A549 (cell line): ENCODE data around the gene C20orf204. TPM values are rescaled to one million over a fixed set of nuclear protein-coding genes. Genes with fewer than 3 reads are reported as not detected.

Experiments
- ATAC-seq, 2 experiments: fragments of 200-7000 bp in 1 of 2; fragments of >200 bp in 1 of 2; cut with Nextera tagmentation in 1 of 2; cut with Tn5 transposase in 1 of 2; 3 replicates each; pipeline versions ENCODE4 v1.8.0 to v1.9.1; 2018 to 2020; ENCODE audit warnings: mild to moderate bottlenecking in 1 of 2, moderate library complexity in 1 of 2
- CTCF ChIA-PET: fragments of 300-600 bp; sonication (Branson Sonifier 250); formaldehyde crosslinking; extraction: SDS; loops from one replicate; lab custom pipeline; 2021; ENCODE audit warnings: antibody characterized with exemption, inconsistent platforms; lab: Yijun Ruan, JAX
- POLR2A ChIA-PET: fragments of 350-600 bp; formaldehyde crosslinking; extraction: SDS; loops from one replicate; lab custom pipeline; 2021; ENCODE audit warnings: antibody characterized with exemption, inconsistent platforms; lab: Yijun Ruan, JAX
- DNase-seq, 2 experiments: peaks; one replicate each; pipeline versions ENCODE4 v3.0.0 to v3.0.0-alpha.2; 2011 to 2016; ENCODE audit warnings: low read depth in 1 of 2, low spot score in 1 of 2
- FAIRE-seq: peaks from 2 replicates; lab custom pipeline; 2011; peaks lifted over from hg19 to GRCh38; lab: Jason Lieb, UNC
- H3K27ac ChIP-seq, 2 experiments: fragments of >200 bp; sonication (Bioruptor Twin); formaldehyde crosslinking; 3 replicates each; pipeline ENCODE4 v1.5.1; 2016 to 2017
- H3K4me1 ChIP-seq: fragments of >200 bp; sonication (Bioruptor Twin); formaldehyde crosslinking; 3 replicates; pipeline ENCODE4 v1.6.1; 2016
- H3K4me2 ChIP-seq: fragments of >200 bp; sonication (Bioruptor Twin); formaldehyde crosslinking; 3 replicates; pipeline ENCODE4 v1.6.1; 2016
- H3K4me3 ChIP-seq: fragments of >200 bp; sonication (Bioruptor Twin); formaldehyde crosslinking; 3 replicates; pipeline ENCODE4 v1.5.1; 2016
- H3K9me3 ChIP-seq: fragments of >200 bp; sonication (Bioruptor Twin); formaldehyde crosslinking; 3 replicates; pipeline ENCODE4 v1.6.1; 2016
- BHLHE40 ChIP-seq: IDR thresholded peaks from 2 replicates; pipeline ENCODE4 v1.6.1; 2012; ENCODE audit warnings: low read depth, low read length, inconsistent platforms
- CEBPB ChIP-seq, 2 experiments: fragments of >200 bp in 1 of 2; sonication (Bioruptor Twin) in 1 of 2; formaldehyde crosslinking in 1 of 2; IDR thresholded peaks; 2 replicates each; pipeline ENCODE4 v1.6.1; 2012 to 2016
- CHD2 ChIP-seq: fragments of 150-350 bp; IDR thresholded peaks from 2 replicates; pipeline ENCODE4 v1.6.1; 2014; ENCODE audit warnings: low read length; ENCODE audit not compliant: partially characterized antibody
- EHF ChIP-seq: fragments of 250-450 bp; sonication (Bioruptor Pico); IDR thresholded peaks from 2 replicates; pipeline ENCODE4 v1.5.0; 2020; ENCODE audit warnings: mild to moderate bottlenecking
- ELK1 ChIP-seq: fragments of 150-350 bp; IDR thresholded peaks from 2 replicates; pipeline ENCODE4 v1.6.1; 2014; ENCODE audit warnings: low read depth, mild to moderate bottlenecking, low read length
- FOSB ChIP-seq: fragments of 250-450 bp; sonication (Bioruptor Pico); IDR thresholded peaks from 2 replicates; pipeline ENCODE4 v1.5.0; 2020; ENCODE audit warnings: mild to moderate bottlenecking, moderate library complexity
- FOSL2 ChIP-seq, 2 experiments: fragments of 450-650 bp in 1 of 2; fragments of >200 bp in 1 of 2; sonication (Bioruptor Twin) in 1 of 2; formaldehyde crosslinking; IDR thresholded peaks; 2 replicates each; pipeline versions ENCODE4 v1.5.0 to v1.6.1; 2016 to 2020; ENCODE audit warnings: mild to moderate bottlenecking in 1 of 2, moderate library complexity in 1 of 2
- GATA3 ChIP-seq: IDR thresholded peaks from 2 replicates; pipeline ENCODE4 v1.6.1; 2012; ENCODE audit warnings: borderline replicate concordance
- HDAC2 ChIP-seq: fragments of 200-600 bp; sonication (generic); IDR thresholded peaks from 2 replicates; pipeline ENCODE4 v1.6.1; 2016
- HEYL ChIP-seq: fragments of 250-450 bp; sonication (Bioruptor Pico); IDR thresholded peaks from 2 replicates; pipeline ENCODE4 v1.8.0; 2021; ENCODE audit warnings: mild to moderate bottlenecking, moderate library complexity
- HMGXB4 ChIP-seq: fragments of 250-450 bp; sonication (Bioruptor Pico); IDR thresholded peaks from 2 replicates; pipeline ENCODE4 v1.5.0; 2021; ENCODE audit warnings: mild to moderate bottlenecking, moderate library complexity, borderline replicate concordance
- HOXB13 ChIP-seq: fragments of 250-450 bp; sonication (Bioruptor Pico); IDR thresholded peaks from 2 replicates; pipeline ENCODE4 v1.5.0; 2020; ENCODE audit warnings: low read depth, mild to moderate bottlenecking, moderate library complexity
- MAFK ChIP-seq: fragments of 450-650 bp; IDR thresholded peaks from 2 replicates; pipeline ENCODE4 v1.6.1; 2014; ENCODE audit not compliant: partially characterized antibody
- POLR2A ChIP-seq: IDR thresholded peaks from 2 replicates; pipeline ENCODE4 v1.6.1; 2012; ENCODE audit warnings: mild to moderate bottlenecking, low read length
- POLR2AphosphoS2 ChIP-seq: conservative IDR thresholded peaks from 2 replicates; pipeline ENCODE4 v1.6.1; 2012; ENCODE audit warnings: low read length, improper control_type of control experiment, inconsistent platforms
- RCOR1 ChIP-seq: fragments of 150-350 bp; IDR thresholded peaks from 2 replicates; pipeline ENCODE4 v1.6.1; 2014; ENCODE audit warnings: antibody characterized with exemption, low read length, low read depth
- RNF2 ChIP-seq: fragments of 200-600 bp; sonication (generic); IDR thresholded peaks from 2 replicates; pipeline ENCODE4 v1.6.1; 2016; ENCODE audit warnings: low read depth, mild to moderate bottlenecking, antibody characterized with exemption, moderate library complexity, borderline replicate concordance
- SMC3 ChIP-seq: fragments of >200 bp; sonication (Bioruptor Twin); formaldehyde crosslinking; IDR thresholded peaks from 3 replicates; pipeline ENCODE4 v1.6.1; 2018; ENCODE audit warnings: inconsistent platforms
- TP53 ChIP-seq: fragments of 250-450 bp; sonication (Bioruptor Pico); IDR thresholded peaks from 2 replicates; pipeline ENCODE4 v1.5.0; 2021; ENCODE audit warnings: mild to moderate bottlenecking, moderate library complexity
- ZSCAN20 ChIP-seq: fragments of 250-450 bp; sonication (Bioruptor Pico); IDR thresholded peaks from 2 replicates; pipeline ENCODE4 v1.8.0; 2022; ENCODE audit warnings: mild to moderate bottlenecking, moderate library complexity
- WGBS: methylation state at CpG from one replicate; pipeline ENCODE4 v1.1.6; 2017; ENCODE audit errors: missing lambda C conversion rate; 5-methylcytosine and 5-hydroxymethylcytosine counted together
- polyA plus RNA-seq, 4 experiments: library from polyadenylated mRNA; depleted of rRNA in 3 of 4; stranded (reverse); fragments of >200 nt; fragmentation: RNase III in 1 of 4; extraction: RNeasy Plus Mini Kit Qiagen cat#74134 plus additional on column Dnase treatment in 1 of 4; gene quantifications; 2 replicates in 3 of 4; 3 replicates in 1 of 4; pipeline ENCODE4 v1.2.3, GENCODE V29; 2011 to 2017
- TF ChIP-seq, protein P1 (sequence below): fragments of >200 bp; sonication (Bioruptor Twin); formaldehyde crosslinking; IDR thresholded peaks from 3 replicates; pipeline ENCODE4 v1.5.1; 2016

C20orf204 gene
- polyA plus RNA-seq, 2 of the 4 experiments (the other 2 are of a cell fraction): 0.21 to 0.59 TPM

DNA sequence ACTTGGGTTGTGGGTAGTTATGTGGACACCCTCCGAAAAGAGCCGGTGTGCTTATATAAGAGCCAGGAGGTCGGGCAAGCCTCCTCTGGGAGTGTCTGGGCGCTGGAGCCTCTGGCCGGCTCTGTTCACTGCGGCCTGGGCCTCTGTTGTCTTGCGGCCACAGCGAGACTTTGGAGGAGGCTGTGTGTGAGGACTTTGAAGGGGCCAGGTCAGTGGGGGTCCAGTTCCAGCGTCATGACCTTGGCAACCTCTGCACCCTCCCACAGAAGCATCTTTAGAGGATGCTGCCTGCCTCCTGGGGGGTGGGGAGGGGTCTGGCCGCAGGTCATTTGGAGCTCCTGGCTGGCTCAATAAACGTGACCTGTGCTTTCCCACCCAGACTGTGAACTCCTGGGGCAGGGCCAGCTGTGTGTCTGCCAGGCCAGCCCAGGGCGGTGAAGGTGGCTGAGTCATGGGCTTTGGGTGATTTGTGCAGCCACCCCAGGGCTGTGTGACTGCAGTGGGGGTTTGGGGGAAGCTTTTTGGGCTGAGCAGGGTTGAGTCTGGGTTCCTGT is 28.2 kb downstream of the C20orf204 start:
- POLR2A ChIA-PET: interaction anchor here (0.6 to 1.0 kb wide), 3 partner anchors 20 to 84 kb away, joined by 3 to 5 read pairs (median 3); partner anchors contain the start of gene PRPF6
- peak; percentile 28 to 50; a peak in 3 of 6 replicates for ATAC-seq
- 19% methylated on average over 11 of the region's 12 CpGs for WGBS
- Histone ChIP-seq H3K27ac (peak overlapping the region; percentile 96 to 98), H3K9me3 (no peaks in the 10 kb centered on the region), H3K4me2 (peak overlapping the region; percentile 99)
- CTCF ChIA-PET: interaction anchor here (0.8 to 2.2 kb wide), 6 partner anchors 10 to 84 kb away, joined by 3 to 7 read pairs (median 4); no protein-coding TSS in a partner anchor
- no peak for TF ChIP-seq TP53 (CRISPR knock-in tag)
- no peak for TF ChIP-seq EHF
- 0 out of 2 replicates have a peak, but pooled peaks have one; percentile 11 for TF ChIP-seq BHLHE40
- TF ChIP-seq POLR2AphosphoS2: no peak
- TF ChIP-seq HDAC2: no peak
- TF ChIP-seq MAFK: peak; percentile 20
- TF ChIP-seq CHD2: no peak
- no peak for TF ChIP-seq ELK1
- no peak for TF ChIP-seq RNF2
- TF ChIP-seq SMC3: no peak
- TF ChIP-seq RCOR1: no peak
- 0 out of 2 replicates have a peak, but pooled peaks have one; percentile 9 for TF ChIP-seq POLR2A
- TF ChIP-seq FOSL2 (IDR thresholded peaks at IDR 0.05): no peak
- peak; percentile 55; the same call in 1 of the 2 replicates for TF ChIP-seq FOSL2 (CRISPR knock-in tag; IDR thresholded peaks at IDR 0.05)
- TF ChIP-seq FOSB (CRISPR knock-in tag): no peak
- TF ChIP-seq CEBPB (IDR thresholded peaks at IDR 0.05): no peak
- TF ChIP-seq HOXB13 (CRISPR knock-in tag): no peak
- TF ChIP-seq GATA3: no peak
- TF ChIP-seq, all 56 proteins: peak for 4
- Histone ChIP-seq H3K4me3 (peak overlapping the region; percentile 97), H3K4me1 (peaks cover 41% of the 10 kb centered on the region)
- DNase-seq (peak; percentile 49 to 74), FAIRE-seq (no peak)

- TF ChIP-seq ZSCAN20 (CRISPR knock-in tag) (no peak), HEYL (no peak), HMGXB4 (CRISPR knock-in tag) (no peak)
- TF ChIP-seq, protein P1, sequence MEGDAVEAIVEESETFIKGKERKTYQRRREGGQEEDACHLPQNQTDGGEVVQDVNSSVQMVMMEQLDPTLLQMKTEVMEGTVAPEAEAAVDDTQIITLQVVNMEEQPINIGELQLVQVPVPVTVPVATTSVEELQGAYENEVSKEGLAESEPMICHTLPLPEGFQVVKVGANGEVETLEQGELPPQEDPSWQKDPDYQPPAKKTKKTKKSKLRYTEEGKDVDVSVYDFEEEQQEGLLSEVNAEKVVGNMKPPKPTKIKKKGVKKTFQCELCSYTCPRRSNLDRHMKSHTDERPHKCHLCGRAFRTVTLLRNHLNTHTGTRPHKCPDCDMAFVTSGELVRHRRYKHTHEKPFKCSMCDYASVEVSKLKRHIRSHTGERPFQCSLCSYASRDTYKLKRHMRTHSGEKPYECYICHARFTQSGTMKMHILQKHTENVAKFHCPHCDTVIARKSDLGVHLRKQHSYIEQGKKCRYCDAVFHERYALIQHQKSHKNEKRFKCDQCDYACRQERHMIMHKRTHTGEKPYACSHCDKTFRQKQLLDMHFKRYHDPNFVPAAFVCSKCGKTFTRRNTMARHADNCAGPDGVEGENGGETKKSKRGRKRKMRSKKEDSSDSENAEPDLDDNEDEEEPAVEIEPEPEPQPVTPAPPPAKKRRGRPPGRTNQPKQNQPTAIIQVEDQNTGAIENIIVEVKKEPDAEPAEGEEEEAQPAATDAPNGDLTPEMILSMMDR: no peak
- Histone ChIP-seq H3K4me2 (peak overlapping the region; percentile 99), H3K4me3 (no peak overlapping the region), H3K27ac (peak overlapping the region; percentile 96 to 98; a peak in 5 of 6 replicates), H3K9me3 (no peaks in the 10 kb centered on the region), H3K4me1 (peaks cover 41% of the 10 kb centered on the region)
- POLR2A ChIA-PET: interaction anchor here (1.0 kb wide), 2 partner anchors 11 to 85 kb away, joined by 3 read pairs; partner anchors contain the start of gene PRPF6
- CTCF ChIA-PET: interaction anchor here (0.6 to 2.5 kb wide), 11 partner anchors 9 to 85 kb away, joined by 3 to 12 read pairs (median 5); partner anchors contain the start of gene RGS19
- DNase-seq (no peak), FAIRE-seq (no peak), ATAC-seq (no peak)
- 83% methylated on average over 25 of the region's 27 CpGs for WGBS
Measured at GRCh38 chr20:64065062-64065973, 29.3 kb downstream of the C20orf204 start.
